Epithelial cell of proximal tubule (primary cell): ENCODE data around the gene SLC25A11. TPM values are rescaled to one million over a fixed set of nuclear protein-coding genes. Genes with fewer than 3 reads are reported as not detected.

Experiments
- DNase-seq: peaks from one replicate; pipeline ENCODE4 v3.0.0-alpha.2; 2011; ENCODE audit warnings: low read depth
- H3K4me3 ChIP-seq: 2 replicates; pipeline ENCODE4 v1.5.1; 2011; ENCODE audit warnings: low read depth, mild to moderate bottlenecking, low read length
- CTCF ChIP-seq: conservative IDR thresholded peaks from 2 replicates; pipeline ENCODE4 v1.5.1; 2012; ENCODE audit warnings: low read depth, mild to moderate bottlenecking, low read length
- total RNA-seq: library from RNA; depleted of rRNA; stranded (reverse); fragments of >200 nt; gene quantifications from 2 replicates; pipeline ENCODE4 v1.2.3, GENCODE V29; 2015

Gene SLC25A11
- total RNA-seq, 1 donor from 2014 or later: 45.5 TPM

DNA sequence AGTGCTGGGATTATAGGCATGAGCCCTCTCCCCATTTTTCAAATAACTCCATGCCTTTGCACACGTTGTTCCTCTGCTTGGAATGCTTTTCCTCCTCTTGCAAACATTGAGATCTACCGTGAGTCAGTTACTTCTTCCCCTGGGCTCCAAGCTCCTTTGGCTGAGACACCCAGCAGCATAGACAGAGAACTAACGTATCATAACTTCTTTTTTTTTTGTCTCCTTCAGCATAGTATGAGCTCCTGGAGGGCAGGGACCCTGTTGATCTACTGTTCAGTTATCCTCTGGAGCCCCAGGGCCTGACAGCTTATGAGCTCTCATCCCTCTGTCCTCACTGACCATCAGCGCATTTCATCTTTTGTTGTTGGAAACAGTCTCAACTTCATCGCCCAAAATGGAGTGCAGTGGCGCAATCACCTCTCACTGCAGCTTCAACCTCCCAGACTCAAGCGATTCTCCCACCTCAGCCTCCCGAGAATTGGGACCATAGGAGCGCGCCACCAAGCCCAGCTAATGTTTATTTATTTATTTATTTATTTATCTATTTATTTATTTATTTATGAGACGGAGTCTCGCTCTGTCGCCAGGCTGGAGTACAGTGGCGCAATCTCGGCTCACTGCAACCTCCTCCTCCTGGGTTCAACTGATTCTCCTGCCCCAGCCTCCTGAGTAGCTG is 25.6 kb upstream of the SLC25A11 start:
- no peak for DNase-seq
- no peak for TF ChIP-seq CTCF
- H3K4me3 ChIP-seq: no peak overlapping the region

DNA sequence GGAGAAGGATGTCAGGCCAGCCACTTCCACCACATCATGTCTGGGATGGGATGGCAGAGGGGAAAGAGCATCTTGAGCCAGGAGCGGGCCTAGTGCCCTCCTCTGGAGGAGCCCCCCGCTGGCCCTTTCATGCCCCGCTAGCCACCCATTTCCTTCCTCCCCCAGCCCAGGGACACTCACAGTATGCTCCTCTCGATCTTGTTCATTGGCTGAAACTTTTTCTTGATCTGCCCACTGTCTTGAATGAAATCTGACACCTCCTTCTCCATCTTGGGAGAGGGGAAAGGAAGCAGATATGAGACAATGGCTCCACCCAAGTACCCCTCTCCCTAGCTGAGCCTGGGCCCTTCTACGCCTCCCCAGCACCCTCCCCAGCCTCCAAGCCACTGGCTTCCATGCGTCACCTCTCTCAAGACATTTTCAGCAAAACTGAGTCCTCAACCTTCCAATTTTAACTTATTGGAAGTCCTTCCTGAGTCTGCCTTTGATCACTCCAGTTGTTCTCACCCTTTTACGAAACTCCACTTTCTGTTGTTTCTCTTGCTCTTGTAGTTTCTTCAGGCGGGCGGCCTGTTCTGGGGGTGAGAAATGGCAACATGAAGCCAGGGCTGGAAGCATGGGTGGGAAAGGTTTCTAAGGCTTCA is 20.6 kb upstream of the SLC25A11 start:
- no peak for TF ChIP-seq CTCF
- DNase-seq: no peak
- H3K4me3 ChIP-seq: no peak overlapping the region

DNA sequence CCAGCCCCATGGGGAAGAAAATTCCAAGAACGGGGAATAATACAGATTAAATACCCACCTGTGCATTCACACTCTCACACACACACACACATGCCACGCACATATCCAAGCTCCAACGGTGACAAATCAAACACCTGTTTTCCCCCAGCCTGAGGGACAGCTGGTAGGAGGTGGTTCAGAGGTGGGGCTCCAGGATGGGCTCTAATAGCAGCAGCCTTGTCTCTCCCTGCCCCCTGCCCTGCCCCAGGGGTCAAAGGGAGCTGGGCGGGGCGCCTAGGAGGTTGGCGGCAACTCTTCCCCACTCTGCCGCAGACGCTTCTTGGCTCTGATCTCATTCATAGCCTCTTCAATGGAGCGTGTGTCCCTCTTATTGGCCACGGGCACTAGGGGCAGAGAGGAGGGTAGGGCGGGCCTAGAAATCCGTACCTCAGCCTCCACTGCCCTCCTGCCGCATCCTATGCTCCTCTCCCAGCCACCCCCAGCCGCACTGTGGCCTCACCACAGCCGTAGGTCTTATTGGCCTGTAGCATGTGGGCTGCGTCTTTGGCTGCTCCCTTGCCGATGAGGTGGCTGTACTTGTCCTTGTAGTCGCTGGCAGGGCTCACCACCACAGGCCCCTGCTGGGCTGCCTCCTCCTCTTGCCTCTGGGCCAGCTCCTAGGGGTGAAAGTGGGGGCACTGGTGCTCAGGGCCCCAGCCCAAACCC is 19.6 kb upstream of the SLC25A11 start:
- no peak for TF ChIP-seq CTCF
- no peak for DNase-seq
- H3K4me3 ChIP-seq: no peak overlapping the region

- H3K4me3 ChIP-seq: no peak overlapping the region
- TF ChIP-seq CTCF: no peak
- no peak for DNase-seq
Observed at GRCh38 chr17:4958102-4958501, 18.3 kb upstream of the SLC25A11 start.

GRCh38 chr17:4956493-4957061 is 16.7 kb upstream of the SLC25A11 start:
- H3K4me3 ChIP-seq: no peak overlapping the region
- TF ChIP-seq CTCF: no peak
- DNase-seq: no peak

DNA sequence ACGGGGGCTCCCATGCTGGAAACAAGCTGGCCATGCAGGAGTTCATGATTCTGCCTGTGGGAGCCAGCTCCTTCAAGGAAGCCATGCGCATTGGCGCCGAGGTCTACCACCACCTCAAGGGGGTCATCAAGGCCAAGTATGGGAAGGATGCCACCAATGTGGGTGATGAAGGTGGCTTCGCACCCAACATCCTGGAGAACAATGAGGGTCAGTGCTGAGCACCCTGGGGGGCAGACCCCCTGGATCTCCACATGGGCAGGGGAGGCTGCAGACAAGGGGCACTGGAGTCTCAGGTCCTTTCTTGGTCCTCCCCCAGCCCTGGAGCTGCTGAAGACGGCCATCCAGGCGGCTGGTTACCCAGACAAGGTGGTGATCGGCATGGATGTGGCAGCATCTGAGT is 15.2 kb upstream of the SLC25A11 start:
- DNase-seq: no peak
- TF ChIP-seq CTCF: no peak
- H3K4me3 ChIP-seq: no peak overlapping the region
